Thyroid gland (tissue), 4 donors: ENCODE data around the gene ARL16. TPM values are rescaled to one million over a fixed set of nuclear protein-coding genes. Genes with fewer than 3 reads are reported as not detected.

Experiments
- DNase-seq, 2 donors: peaks; one replicate each; pipeline ENCODE4 v3.0.0-alpha.2; 2019
- H3K27ac ChIP-seq, 3 donors: fragments of 200-600 bp; sonication (generic); 1 replicate in 2 of 3; 2 replicates in 1 of 3; pipeline ENCODE4 v1.5.1; 2016 to 2019; ENCODE audit warnings: mild to moderate bottlenecking in 1 of 3, moderate library complexity in 1 of 3
- H3K27me3 ChIP-seq: fragments of 200-600 bp; sonication (generic); one replicate; pipeline ENCODE4 v1.5.1; 2019
- H3K36me3 ChIP-seq, 2 donors: fragments of 200-600 bp; sonication (generic); one replicate each; pipeline ENCODE4 v1.5.1; 2016 to 2019
- H3K4me1 ChIP-seq, 2 donors: fragments of 200-600 bp; sonication (generic); one replicate each; pipeline ENCODE4 v1.5.1; 2017 to 2019
- H3K4me3 ChIP-seq, 3 donors: fragments of 200-600 bp; sonication (generic); replicated peaks in 1 of 3; 1 replicate in 2 of 3; 2 replicates in 1 of 3; pipeline ENCODE4 v1.5.1; 2016; ENCODE audit warnings: mild to moderate bottlenecking in 1 of 3
- H3K9me3 ChIP-seq: fragments of 200-600 bp; sonication (generic); one replicate; pipeline ENCODE4 v1.5.1; 2017
- CTCF ChIP-seq, 6 experiments: fragments of 200-600 bp in 3 of 6; fragments of 450-650 bp in 3 of 6; sonication (generic) in 3 of 6; IDR thresholded peaks; one replicate each; pipeline ENCODE4 v1.5.1; 2016 to 2019; ENCODE audit warnings: antibody characterized with exemption in 6 of 6, mild to moderate bottlenecking in 2 of 6, inconsistent platforms in 1 of 6, moderate library complexity in 1 of 6
- POLR2A ChIP-seq, 2 donors: fragments of 450-650 bp; IDR thresholded peaks; one replicate each; pipeline ENCODE4 v1.6.1; 2017; ENCODE audit warnings: antibody characterized with exemption in 2 of 2, mild to moderate bottlenecking in 2 of 2, moderate library complexity in 1 of 2
- WGBS, 2 donors: methylation state at CpG; one replicate each; pipeline ENCODE4 v1.1.5; 2017; 5-methylcytosine and 5-hydroxymethylcytosine counted together
- intact Hi-C: fragments of 100-400 bp; cut with DNase I; formaldehyde crosslinking; loops from one replicate; pipeline ENCODE4 v1.15.1; 2023
- total RNA-seq, 4 donors: library from RNA; depleted of rRNA; stranded (reverse); fragments of >200 nt; gene quantifications; one replicate each; pipeline ENCODE4 v1.2.3, GENCODE V29; 2016

ARL16 gene
- total RNA-seq, 4 donors from 2014 or later, result 29.7 to 46.5 (median 37.2) TPM

GRCh38 chr17:81690549-81690948, 7.0 kb upstream of the ARL16 start:
- H3K27ac ChIP-seq, result no peak overlapping the region

GRCh38 chr17:81690066-81690465, 6.5 kb upstream of the ARL16 start:
- DNase-seq, result no peak
- H3K4me3 ChIP-seq, result no peak overlapping the region
- H3K9me3 ChIP-seq, result no peaks in the 10 kb centered on the region
- H3K27me3 ChIP-seq, result no peaks in the 10 kb centered on the region
- H3K27ac ChIP-seq, result no peak overlapping the region
- H3K4me1 ChIP-seq, result peaks cover 2 to 7% of the 10 kb centered on the region in 2 donors
- TF ChIP-seq CTCF (IDR thresholded peaks at IDR 0.05) (no peak), POLR2A (IDR thresholded peaks at IDR 0.05) (no peak)
- 90 to 94% methylated on average over 14 to 18 of the region's 18 CpGs for WGBS, 2 donors
- intact Hi-C loops, result no loop called here
- H3K36me3 ChIP-seq, result peaks cover 75 to 81% of the 10 kb centered on the region in 2 donors

More at GRCh38 chr17:81690549-81690948, 7.0 kb upstream of the ARL16 start:
- Histone ChIP-seq H3K36me3 (peaks cover 79 to 86% of the 10 kb centered on the region in 2 donors), H3K27me3 (no peaks in the 10 kb centered on the region), H3K4me1 (peaks cover 0 to 2% of the 10 kb centered on the region in 2 donors), H3K4me3 (no peak overlapping the region), H3K9me3 (no peaks in the 10 kb centered on the region)
- intact Hi-C loops, result no loop called here
- WGBS, 2 donors, result 88 to 89% methylated on average over 12 to 16 of the region's 17 CpGs
- no peak for DNase-seq
- TF ChIP-seq POLR2A (IDR thresholded peaks at IDR 0.05) (no peak), CTCF (IDR thresholded peaks at IDR 0.05) (no peak)

GRCh38 chr17:81688616-81689015, 5.0 kb upstream of the ARL16 start:
- 91 to 93% methylated on average over 11 to 12 of the region's 14 CpGs for WGBS, 2 donors
- no peak for DNase-seq
- TF ChIP-seq POLR2A (IDR thresholded peaks at IDR 0.05) (no peak), CTCF (IDR thresholded peaks at IDR 0.05) (no peak)
- no peak overlapping the region for H3K4me3 ChIP-seq
- no peaks in the 10 kb centered on the region for H3K27me3 ChIP-seq
- intact Hi-C loops, result no loop called here
- H3K27ac ChIP-seq, result no peak overlapping the region
- H3K36me3 ChIP-seq, result peaks cover 60 to 67% of the 10 kb centered on the region in 2 donors
- H3K9me3 ChIP-seq, result no peaks in the 10 kb centered on the region
- peaks cover 10 to 13% of the 10 kb centered on the region in 2 donors for H3K4me1 ChIP-seq

GRCh38 chr17:81687770-81688541, 4.4 kb upstream of the ARL16 start:
- Histone ChIP-seq H3K27me3 (no peaks in the 10 kb centered on the region), H3K4me1 (peaks cover 12 to 13% of the 10 kb centered on the region in 2 donors), H3K27ac (no peak overlapping the region), H3K36me3 (peaks cover 58 to 64% of the 10 kb centered on the region in 2 donors), H3K4me3 (no peak overlapping the region), H3K9me3 (no peaks in the 10 kb centered on the region)
- intact Hi-C loops, result no loop called here
- TF ChIP-seq POLR2A (IDR thresholded peaks at IDR 0.05) (no peak), CTCF (IDR thresholded peaks at IDR 0.05) (no peak)
- 94 to 98% methylated on average over 27 to 38 of the region's 41 CpGs for WGBS, 2 donors
- no peak for DNase-seq

- Histone ChIP-seq H3K27me3 (no peaks in the 10 kb centered on the region), H3K36me3 (peaks cover 48 to 52% of the 10 kb centered on the region in 2 donors), H3K27ac (no peak overlapping the region), H3K4me1 (peaks cover 19 to 25% of the 10 kb centered on the region in 2 donors), H3K4me3 (no peak overlapping the region), H3K9me3 (no peaks in the 10 kb centered on the region)
- 89 to 94% methylated on average over 14 of the region's 20 CpGs for WGBS, 2 donors
- TF ChIP-seq CTCF (IDR thresholded peaks at IDR 0.05) (no peak), POLR2A (IDR thresholded peaks at IDR 0.05) (no peak)
- no peak for DNase-seq
- intact Hi-C loops, result no loop called here
These were observed 3.0 kb upstream of the ARL16 start for GRCh38 chr17:81686614-81687013.
